ENCODE results near the gene CCDC134. TPM values are rescaled to one million over a fixed set of nuclear protein-coding genes. Genes with fewer than 3 reads are reported as not detected.
A peak's percentile ranks its signal among the peaks of the same experiment; 100 is the strongest.

CCDC134 gene
- total and polyA plus RNA-seq, 7 donors = 0.60 to 8.6 (median 6.1) TPM

DNA sequence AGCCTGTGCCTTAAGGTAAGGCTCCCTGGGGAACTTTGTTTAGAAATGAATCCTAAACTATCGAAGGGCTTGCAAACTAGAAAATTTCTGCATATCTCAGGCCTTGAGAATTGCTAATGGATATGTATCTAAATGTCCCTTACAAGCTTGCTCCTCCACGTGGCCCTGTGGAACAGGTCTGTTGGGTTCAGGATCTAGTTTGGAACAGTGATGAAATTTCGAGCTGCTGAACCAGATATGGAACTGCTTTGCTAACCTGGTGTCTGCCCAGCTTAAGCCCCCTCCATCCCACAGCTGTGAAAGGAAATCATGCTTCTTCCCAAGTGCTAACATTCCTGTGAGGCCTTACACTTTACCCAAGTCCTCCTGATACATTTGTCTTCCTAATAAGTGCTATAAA lies 44.0 kb downstream of the CCDC134 start:
- Histone ChIP-seq H3K27ac (no peak overlapping the region), H3K27me3 (no peaks in the 10 kb centered on the region), H3K4me3 (no peak overlapping the region), H3K36me3 (no peaks in the 10 kb centered on the region), H3K4me1 (peaks cover 0 to 39% (median 10%) of the 10 kb centered on the region in 4 donors), H3K9me3 (no peaks in the 10 kb centered on the region)
- intact Hi-C loops (cut with DNase I) = no loop called here
- WGBS, 2 donors = 31 to 63% methylated on average over 3 of the region's 3 CpGs
- no peak for TF ChIP-seq POLR2A (IDR thresholded peaks at IDR 0.05)
- TF ChIP-seq, protein P1, sequence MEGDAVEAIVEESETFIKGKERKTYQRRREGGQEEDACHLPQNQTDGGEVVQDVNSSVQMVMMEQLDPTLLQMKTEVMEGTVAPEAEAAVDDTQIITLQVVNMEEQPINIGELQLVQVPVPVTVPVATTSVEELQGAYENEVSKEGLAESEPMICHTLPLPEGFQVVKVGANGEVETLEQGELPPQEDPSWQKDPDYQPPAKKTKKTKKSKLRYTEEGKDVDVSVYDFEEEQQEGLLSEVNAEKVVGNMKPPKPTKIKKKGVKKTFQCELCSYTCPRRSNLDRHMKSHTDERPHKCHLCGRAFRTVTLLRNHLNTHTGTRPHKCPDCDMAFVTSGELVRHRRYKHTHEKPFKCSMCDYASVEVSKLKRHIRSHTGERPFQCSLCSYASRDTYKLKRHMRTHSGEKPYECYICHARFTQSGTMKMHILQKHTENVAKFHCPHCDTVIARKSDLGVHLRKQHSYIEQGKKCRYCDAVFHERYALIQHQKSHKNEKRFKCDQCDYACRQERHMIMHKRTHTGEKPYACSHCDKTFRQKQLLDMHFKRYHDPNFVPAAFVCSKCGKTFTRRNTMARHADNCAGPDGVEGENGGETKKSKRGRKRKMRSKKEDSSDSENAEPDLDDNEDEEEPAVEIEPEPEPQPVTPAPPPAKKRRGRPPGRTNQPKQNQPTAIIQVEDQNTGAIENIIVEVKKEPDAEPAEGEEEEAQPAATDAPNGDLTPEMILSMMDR (IDR thresholded peaks at IDR 0.05) = no peak
- TF ChIP-seq POLR2AphosphoS5 (IDR thresholded peaks at IDR 0.05) = no peak
- TF ChIP-seq EP300 (IDR thresholded peaks at IDR 0.05) = no peak
- no peak for DNase-seq

DNA sequence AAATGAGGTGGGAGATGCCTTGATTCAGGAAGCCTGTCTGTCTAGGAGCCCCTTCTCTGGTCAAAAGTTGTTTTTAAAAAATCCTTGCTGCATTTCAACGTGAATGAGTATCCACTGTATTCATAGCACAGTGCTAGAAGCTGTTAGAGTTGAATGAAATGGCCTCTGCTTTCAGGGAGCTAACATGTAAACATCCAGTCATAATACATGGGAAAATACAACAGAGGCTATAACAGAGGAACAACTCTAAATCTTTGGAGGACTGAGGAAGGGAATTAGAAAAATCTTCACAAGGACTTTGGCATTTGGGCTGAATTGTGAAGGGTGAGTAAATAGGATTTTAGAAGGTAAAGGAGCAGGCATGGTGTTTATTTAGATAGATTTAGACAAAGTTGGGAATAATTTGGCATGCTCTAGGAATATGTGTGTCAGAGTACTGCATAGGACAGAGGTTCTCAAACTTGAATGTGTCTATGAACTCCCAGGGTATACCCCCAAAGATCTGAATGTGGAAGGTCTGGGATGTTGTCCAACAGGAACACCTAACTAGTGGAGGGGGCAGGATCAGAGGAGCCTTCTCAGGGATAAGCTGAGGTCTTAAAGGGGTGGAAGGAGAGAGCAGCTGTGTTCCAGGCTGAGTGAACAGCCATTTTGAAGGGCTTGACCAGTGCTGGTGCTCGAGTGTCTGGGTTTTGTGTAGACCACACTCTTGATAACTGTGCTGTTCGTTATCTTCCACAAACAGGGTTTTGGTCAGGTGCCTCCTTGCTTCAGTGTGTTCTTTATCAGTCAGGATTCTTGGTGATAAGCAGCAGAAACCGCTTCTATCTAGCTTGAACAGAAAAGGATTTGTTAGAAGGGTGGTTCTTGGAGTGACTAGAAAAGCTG lies 45.1 kb downstream of the CCDC134 start:
- H3K27ac ChIP-seq = peak overlapping the region in 1 of 4 donors; percentile 1
- H3K9me3 ChIP-seq = no peaks in the 10 kb centered on the region
- no peaks in the 10 kb centered on the region for H3K36me3 ChIP-seq
- intact Hi-C loops (cut with DNase I) = no loop called here
- 22 to 59% methylated on average over 4 of the region's 4 CpGs for whole genome bisulfite sequencing, 2 donors
- H3K27me3 ChIP-seq = no peaks in the 10 kb centered on the region
- no peak for DNase-seq
- H3K4me3 ChIP-seq = no peak overlapping the region
- TF ChIP-seq EP300 (IDR thresholded peaks at IDR 0.05) = no peak
- no peak for TF ChIP-seq POLR2A (IDR thresholded peaks at IDR 0.05)
- TF ChIP-seq, protein P1 (IDR thresholded peaks at IDR 0.05) = no peak
- no peak for TF ChIP-seq POLR2AphosphoS5 (IDR thresholded peaks at IDR 0.05)
- H3K4me1 ChIP-seq = peaks cover 0 to 38% (median 10%) of the 10 kb centered on the region in 4 donors

DNA sequence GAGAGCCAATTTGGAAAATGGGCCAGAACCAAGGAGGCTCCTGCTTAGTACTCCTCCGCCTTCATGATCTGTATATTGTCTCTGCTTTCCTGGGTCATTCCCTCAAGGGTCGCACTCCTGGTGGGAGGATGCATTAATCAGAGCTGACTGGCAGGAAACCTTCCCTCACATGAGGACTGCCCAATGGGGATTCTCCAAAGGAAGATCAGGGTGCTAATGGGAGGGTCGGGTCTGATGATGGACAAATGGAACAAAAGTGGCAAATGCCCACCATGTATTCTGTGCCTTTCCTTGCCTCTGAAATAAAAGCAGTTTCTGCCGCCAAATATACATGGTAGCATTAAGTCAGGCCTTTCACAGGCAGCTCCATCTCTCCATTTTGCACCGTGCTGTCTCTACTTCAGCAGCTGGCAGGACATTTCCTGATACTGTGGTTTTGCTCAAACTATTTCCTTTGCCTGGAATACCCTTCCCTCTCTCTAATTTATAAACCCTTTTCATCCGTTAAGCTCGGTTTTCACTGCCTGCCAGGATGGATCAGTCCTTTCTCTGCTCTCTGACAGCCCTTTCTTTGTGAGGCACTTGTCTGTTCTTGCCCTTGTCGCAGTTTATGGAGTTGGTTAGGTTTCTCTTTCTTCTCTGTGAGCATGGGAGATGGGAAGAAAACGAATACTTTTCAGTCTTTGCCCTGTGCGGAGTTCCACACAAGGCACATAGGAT lies 45.9 kb downstream of the CCDC134 start:
- H3K27me3 ChIP-seq = no peaks in the 10 kb centered on the region
- peaks cover 0 to 30% (median 3%) of the 10 kb centered on the region in 4 donors for H3K4me1 ChIP-seq
- DNase-seq = no peak
- intact Hi-C loops (cut with DNase I) = no loop called here
- WGBS, 2 donors = 75 to 79% methylated on average over 10 of the region's 10 CpGs
- H3K9me3 ChIP-seq = no peaks in the 10 kb centered on the region
- no peak overlapping the region for H3K27ac ChIP-seq
- H3K4me3 ChIP-seq = no peak overlapping the region
- H3K36me3 ChIP-seq = no peaks in the 10 kb centered on the region
- no peak for TF ChIP-seq POLR2AphosphoS5 (IDR thresholded peaks at IDR 0.05)
- TF ChIP-seq POLR2A (IDR thresholded peaks at IDR 0.05) = no peak
- no peak for TF ChIP-seq EP300 (IDR thresholded peaks at IDR 0.05)
- TF ChIP-seq, protein P1 (IDR thresholded peaks at IDR 0.05) = no peak

DNA sequence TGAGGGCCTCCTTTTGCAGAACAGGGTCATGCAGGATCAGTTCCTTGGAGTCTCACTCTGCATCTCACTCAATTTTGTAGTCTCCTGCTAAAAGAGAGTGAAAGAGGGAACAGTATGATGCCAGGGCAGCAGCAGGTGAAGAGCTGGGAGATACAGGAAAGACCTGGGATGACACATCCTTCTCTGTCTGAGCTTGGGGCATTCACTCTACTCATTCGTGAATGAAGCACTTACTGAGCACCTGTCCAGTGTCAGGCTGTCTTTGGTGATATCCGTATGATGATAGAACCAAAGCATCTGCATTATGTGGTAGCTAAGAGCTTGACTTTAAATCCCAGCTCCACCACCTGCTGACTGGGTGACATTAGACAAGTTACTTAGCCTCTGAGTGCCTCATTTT lies 46.8 kb downstream of the CCDC134 start:
- intact Hi-C loops (cut with DNase I) = no loop called here
- 66 to 80% methylated on average over 2 of the region's 2 CpGs for WGBS, 2 donors

DNA sequence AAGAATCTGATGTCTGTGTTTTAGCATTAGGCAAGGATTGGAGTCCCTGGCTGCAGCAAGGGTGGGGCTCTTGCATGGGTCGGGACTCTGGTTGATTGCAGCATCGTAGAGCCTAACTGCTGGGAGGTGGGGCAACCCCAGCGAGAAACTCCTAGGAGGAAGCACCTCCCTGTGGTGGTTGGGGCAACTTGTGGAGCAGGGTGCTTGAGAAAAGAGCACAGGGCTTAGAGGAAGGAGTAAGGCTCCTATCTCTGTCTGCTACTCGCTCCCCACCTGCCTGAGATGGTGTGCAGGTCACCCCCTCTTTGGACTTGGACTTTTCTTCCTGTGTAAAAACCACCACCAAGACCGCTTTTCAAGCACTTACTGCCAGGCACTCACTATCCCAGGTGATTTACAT lies 48.0 kb downstream of the CCDC134 start:
- Histone ChIP-seq H3K36me3 (no peaks in the 10 kb centered on the region), H3K4me1 (peaks cover 0 to 24% (median 3%) of the 10 kb centered on the region in 4 donors), H3K27me3 (no peaks in the 10 kb centered on the region), H3K9me3 (no peaks in the 10 kb centered on the region), H3K27ac (no peak overlapping the region), H3K4me3 (no peak overlapping the region)
- 13 to 48% methylated on average over 5 of the region's 5 CpGs for WGBS, 2 donors
- TF ChIP-seq, protein P1 (IDR thresholded peaks at IDR 0.05) = peak in 1 of 4 experiments; percentile 17
- no peak for TF ChIP-seq POLR2A (IDR thresholded peaks at IDR 0.05)
- intact Hi-C loops (cut with DNase I) = no loop called here
- DNase-seq = peak; percentile 72

More for the DNA sequence above, 46.8 kb downstream of the CCDC134 start:
- Histone ChIP-seq H3K36me3 (no peaks in the 10 kb centered on the region), H3K27ac (no peak overlapping the region), H3K9me3 (no peaks in the 10 kb centered on the region), H3K27me3 (no peaks in the 10 kb centered on the region), H3K4me3 (no peak overlapping the region), H3K4me1 (peaks cover 0 to 24% (median 3%) of the 10 kb centered on the region in 4 donors)
- TF ChIP-seq EP300 (IDR thresholded peaks at IDR 0.05) (no peak), POLR2A (IDR thresholded peaks at IDR 0.05) (no peak)
- no peak for DNase-seq
